ENCODE measurements around the gene PAK6. TPM values are rescaled to one million over a fixed set of nuclear protein-coding genes. Genes with fewer than 3 reads are reported as not detected.
A peak's percentile ranks its signal among the peaks of the same experiment; 100 is the strongest.

PAK6 gene
- total and polyA plus RNA-seq, 9 of the 15 experiments (the other 6 are each of a cell fraction or from before 2014, with no cell fraction given): 0.03 to 0.74 (median 0.16) TPM; not detected in 2

DNA sequence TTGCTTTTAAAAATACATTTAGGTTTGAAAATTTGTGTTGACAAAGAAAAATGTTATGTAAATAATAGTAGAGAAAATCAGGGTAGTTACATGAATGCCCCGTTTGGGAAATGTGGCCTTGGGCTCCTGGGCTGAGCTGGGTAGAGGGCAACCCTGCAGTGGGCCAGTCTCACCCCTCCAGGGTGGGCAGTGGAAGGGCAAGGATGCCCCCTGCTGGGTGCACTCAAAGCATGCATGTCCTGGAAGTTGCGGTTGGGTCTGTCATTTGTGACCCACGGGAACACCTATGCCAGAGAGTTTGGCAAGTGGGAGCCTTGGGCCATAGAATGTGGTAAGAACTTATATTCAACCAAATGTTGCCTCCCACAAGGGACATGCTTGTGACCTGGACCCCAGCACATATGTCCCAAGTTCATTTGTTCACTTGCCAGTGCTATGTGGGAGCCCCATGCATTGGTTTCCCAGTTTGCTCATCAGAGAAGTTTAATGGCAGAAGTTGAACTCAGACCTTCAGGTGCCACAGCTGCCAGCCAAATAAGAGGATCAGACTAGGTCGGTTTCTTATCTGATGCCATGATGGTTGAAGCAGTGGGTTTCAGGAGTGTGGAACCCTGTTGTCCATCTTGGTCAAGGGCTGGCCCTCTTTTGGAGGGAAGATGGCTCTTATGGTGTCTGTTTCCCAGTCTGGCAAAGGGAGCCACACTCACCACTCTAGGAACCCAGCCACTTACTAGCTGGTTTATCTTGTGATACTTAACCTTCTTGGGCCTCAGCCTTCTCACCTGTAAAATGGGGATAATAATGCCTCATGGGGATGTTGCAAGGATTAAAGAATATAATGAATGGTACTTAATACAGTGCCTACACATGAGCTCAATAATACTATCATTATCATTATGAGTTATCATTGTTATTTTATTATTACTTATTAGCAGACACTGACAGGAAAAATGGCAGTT is 71.4 kb downstream of the PAK6 start (continued):
- TF ChIP-seq, protein P1, sequence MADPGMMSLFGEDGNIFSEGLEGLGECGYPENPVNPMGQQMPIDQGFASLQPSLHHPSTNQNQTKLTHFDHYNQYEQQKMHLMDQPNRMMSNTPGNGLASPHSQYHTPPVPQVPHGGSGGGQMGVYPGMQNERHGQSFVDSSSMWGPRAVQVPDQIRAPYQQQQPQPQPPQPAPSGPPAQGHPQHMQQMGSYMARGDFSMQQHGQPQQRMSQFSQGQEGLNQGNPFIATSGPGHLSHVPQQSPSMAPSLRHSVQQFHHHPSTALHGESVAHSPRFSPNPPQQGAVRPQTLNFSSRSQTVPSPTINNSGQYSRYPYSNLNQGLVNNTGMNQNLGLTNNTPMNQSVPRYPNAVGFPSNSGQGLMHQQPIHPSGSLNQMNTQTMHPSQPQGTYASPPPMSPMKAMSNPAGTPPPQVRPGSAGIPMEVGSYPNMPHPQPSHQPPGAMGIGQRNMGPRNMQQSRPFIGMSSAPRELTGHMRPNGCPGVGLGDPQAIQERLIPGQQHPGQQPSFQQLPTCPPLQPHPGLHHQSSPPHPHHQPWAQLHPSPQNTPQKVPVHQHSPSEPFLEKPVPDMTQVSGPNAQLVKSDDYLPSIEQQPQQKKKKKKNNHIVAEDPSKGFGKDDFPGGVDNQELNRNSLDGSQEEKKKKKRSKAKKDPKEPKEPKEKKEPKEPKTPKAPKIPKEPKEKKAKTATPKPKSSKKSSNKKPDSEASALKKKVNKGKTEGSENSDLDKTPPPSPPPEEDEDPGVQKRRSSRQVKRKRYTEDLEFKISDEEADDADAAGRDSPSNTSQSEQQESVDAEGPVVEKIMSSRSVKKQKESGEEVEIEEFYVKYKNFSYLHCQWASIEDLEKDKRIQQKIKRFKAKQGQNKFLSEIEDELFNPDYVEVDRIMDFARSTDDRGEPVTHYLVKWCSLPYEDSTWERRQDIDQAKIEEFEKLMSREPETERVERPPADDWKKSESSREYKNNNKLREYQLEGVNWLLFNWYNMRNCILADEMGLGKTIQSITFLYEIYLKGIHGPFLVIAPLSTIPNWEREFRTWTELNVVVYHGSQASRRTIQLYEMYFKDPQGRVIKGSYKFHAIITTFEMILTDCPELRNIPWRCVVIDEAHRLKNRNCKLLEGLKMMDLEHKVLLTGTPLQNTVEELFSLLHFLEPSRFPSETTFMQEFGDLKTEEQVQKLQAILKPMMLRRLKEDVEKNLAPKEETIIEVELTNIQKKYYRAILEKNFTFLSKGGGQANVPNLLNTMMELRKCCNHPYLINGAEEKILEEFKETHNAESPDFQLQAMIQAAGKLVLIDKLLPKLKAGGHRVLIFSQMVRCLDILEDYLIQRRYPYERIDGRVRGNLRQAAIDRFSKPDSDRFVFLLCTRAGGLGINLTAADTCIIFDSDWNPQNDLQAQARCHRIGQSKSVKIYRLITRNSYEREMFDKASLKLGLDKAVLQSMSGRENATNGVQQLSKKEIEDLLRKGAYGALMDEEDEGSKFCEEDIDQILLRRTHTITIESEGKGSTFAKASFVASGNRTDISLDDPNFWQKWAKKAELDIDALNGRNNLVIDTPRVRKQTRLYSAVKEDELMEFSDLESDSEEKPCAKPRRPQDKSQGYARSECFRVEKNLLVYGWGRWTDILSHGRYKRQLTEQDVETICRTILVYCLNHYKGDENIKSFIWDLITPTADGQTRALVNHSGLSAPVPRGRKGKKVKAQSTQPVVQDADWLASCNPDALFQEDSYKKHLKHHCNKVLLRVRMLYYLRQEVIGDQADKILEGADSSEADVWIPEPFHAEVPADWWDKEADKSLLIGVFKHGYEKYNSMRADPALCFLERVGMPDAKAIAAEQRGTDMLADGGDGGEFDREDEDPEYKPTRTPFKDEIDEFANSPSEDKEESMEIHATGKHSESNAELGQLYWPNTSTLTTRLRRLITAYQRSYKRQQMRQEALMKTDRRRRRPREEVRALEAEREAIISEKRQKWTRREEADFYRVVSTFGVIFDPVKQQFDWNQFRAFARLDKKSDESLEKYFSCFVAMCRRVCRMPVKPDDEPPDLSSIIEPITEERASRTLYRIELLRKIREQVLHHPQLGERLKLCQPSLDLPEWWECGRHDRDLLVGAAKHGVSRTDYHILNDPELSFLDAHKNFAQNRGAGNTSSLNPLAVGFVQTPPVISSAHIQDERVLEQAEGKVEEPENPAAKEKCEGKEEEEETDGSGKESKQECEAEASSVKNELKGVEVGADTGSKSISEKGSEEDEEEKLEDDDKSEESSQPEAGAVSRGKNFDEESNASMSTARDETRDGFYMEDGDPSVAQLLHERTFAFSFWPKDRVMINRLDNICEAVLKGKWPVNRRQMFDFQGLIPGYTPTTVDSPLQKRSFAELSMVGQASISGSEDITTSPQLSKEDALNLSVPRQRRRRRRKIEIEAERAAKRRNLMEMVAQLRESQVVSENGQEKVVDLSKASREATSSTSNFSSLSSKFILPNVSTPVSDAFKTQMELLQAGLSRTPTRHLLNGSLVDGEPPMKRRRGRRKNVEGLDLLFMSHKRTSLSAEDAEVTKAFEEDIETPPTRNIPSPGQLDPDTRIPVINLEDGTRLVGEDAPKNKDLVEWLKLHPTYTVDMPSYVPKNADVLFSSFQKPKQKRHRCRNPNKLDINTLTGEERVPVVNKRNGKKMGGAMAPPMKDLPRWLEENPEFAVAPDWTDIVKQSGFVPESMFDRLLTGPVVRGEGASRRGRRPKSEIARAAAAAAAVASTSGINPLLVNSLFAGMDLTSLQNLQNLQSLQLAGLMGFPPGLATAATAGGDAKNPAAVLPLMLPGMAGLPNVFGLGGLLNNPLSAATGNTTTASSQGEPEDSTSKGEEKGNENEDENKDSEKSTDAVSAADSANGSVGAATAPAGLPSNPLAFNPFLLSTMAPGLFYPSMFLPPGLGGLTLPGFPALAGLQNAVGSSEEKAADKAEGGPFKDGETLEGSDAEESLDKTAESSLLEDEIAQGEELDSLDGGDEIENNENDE (IDR thresholded peaks at IDR 0.05; ENCODE audit: low read depth, low read length): no peak
- TF ChIP-seq SMC3 (conservative IDR thresholded peaks at IDR 0.05; ENCODE audit: insufficient read depth, low read depth, low read length) (peak; percentile 94), SLC30A9 (CRISPR knock-in tag; IDR thresholded peaks at IDR 0.05) (no peak), HEY1 (CRISPR knock-in tag; IDR thresholded peaks at IDR 0.05; ENCODE audit: borderline replicate concordance) (no peak), ESRRA (IDR thresholded peaks at IDR 0.05; ENCODE audit: borderline replicate concordance, low read depth) (peak; percentile 20; the same call in 1 of the 2 replicates), IFI16 (CRISPR knock-in tag; IDR thresholded peaks at IDR 0.05) (no peak), ARNT (IDR thresholded peaks at IDR 0.05) (no peak), ZFP1 (CRISPR knock-in tag; IDR thresholded peaks at IDR 0.05) (no peak), RNF2 (IDR thresholded peaks at IDR 0.05) (no peak), ADNP (tag; IDR thresholded peaks at IDR 0.05) (peak; percentile 90), FOXM1 (IDR thresholded peaks at IDR 0.05; ENCODE audit: low read depth) (no peak), FOXM1 (CRISPR knock-in tag; IDR thresholded peaks at IDR 0.05; ENCODE audit: low read depth) (no peak), TFAM (CRISPR knock-in tag; conservative IDR thresholded peaks at IDR 0.05) (no peak), BRD4 (IDR thresholded peaks at IDR 0.05) (no peak)
- TF ChIP-seq, protein P2, sequence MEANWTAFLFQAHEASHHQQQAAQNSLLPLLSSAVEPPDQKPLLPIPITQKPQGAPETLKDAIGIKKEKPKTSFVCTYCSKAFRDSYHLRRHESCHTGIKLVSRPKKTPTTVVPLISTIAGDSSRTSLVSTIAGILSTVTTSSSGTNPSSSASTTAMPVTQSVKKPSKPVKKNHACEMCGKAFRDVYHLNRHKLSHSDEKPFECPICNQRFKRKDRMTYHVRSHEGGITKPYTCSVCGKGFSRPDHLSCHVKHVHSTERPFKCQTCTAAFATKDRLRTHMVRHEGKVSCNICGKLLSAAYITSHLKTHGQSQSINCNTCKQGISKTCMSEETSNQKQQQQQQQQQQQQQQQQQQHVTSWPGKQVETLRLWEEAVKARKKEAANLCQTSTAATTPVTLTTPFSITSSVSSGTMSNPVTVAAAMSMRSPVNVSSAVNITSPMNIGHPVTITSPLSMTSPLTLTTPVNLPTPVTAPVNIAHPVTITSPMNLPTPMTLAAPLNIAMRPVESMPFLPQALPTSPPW (CRISPR knock-in tag; IDR thresholded peaks at IDR 0.05): peak; percentile 55

Data from K562 (cell line).